Tibial nerve (tissue), 4 donors: ENCODE results near the gene UVSSA.

Source experiments
- EP300 ChIP-seq, 2 donors: sonication (generic); formaldehyde crosslinking; IDR thresholded peaks; one replicate each; pipeline ENCODE4 v1.6.1; 2017; ENCODE audit warnings: antibody characterized with exemption in 2 of 2, mild to moderate bottlenecking in 1 of 2
- POLR2A ChIP-seq, 2 donors: fragments of 450-650 bp; IDR thresholded peaks; one replicate each; pipeline ENCODE4 v1.6.1; 2017; ENCODE audit warnings: antibody characterized with exemption in 2 of 2, mild to moderate bottlenecking in 2 of 2, moderate library complexity in 2 of 2
- TF ChIP-seq, protein P1 (sequence below), 5 experiments: fragments of 200-600 bp in 3 of 5; fragments of 450-650 bp in 2 of 5; sonication (generic) in 3 of 5; IDR thresholded peaks; one replicate each; pipeline ENCODE4 v1.5.1; 2016 to 2019; ENCODE audit warnings: antibody characterized with exemption in 5 of 5, mild to moderate bottlenecking in 3 of 5, moderate library complexity in 2 of 5

DNA sequence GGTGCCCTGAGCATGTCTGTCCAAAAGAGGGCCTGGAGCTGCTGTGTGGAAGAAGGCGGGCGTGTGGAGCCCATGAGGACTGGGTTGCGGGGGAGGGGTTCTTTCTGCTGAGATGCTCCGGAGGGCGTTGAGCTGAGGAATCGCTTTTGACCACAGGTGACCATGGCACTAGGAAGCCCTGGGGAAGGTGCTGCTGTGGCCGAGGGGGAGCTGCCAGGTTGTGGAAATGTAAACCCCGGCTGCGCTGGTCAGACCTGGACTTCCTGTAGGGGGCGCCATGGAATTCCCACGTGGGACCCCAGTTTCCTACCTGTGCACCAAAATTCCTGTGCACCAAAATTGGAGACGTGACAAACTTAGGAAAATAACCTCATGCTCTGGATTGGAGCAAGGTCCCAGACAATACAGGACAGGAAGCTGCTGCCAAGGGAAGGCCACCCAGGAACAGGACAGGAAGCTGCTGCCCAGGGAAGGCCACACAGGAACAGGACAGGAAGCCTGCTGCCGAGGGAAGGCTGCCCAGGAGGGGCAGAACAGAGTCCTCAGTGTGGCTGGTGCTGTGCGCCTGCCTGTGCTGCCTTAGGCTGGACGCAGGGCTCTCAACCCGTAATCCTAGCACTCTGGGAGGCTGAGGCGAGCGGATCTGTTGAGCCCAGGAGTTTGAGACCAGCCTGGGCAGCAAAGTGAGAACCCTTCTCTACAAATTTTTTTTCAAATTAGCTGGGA is 28.4 kb upstream of the UVSSA start:
- TF ChIP-seq, protein P1, sequence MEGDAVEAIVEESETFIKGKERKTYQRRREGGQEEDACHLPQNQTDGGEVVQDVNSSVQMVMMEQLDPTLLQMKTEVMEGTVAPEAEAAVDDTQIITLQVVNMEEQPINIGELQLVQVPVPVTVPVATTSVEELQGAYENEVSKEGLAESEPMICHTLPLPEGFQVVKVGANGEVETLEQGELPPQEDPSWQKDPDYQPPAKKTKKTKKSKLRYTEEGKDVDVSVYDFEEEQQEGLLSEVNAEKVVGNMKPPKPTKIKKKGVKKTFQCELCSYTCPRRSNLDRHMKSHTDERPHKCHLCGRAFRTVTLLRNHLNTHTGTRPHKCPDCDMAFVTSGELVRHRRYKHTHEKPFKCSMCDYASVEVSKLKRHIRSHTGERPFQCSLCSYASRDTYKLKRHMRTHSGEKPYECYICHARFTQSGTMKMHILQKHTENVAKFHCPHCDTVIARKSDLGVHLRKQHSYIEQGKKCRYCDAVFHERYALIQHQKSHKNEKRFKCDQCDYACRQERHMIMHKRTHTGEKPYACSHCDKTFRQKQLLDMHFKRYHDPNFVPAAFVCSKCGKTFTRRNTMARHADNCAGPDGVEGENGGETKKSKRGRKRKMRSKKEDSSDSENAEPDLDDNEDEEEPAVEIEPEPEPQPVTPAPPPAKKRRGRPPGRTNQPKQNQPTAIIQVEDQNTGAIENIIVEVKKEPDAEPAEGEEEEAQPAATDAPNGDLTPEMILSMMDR (IDR thresholded peaks at IDR 0.05): no peak
- no peak for TF ChIP-seq POLR2A (IDR thresholded peaks at IDR 0.05)
- no peak for TF ChIP-seq EP300 (IDR thresholded peaks at IDR 0.05)
